HG02798 (cell line): ENCODE measurements around the gene TASL.
"Not testable (repeated sequence)": the region's sequence is repeated elsewhere in the genome, so short reads cannot be mapped to it uniquely, and the experiment has no call there.

Experiments used
- ATAC-seq: cut with Tn5 transposase; IDR thresholded peaks from one replicate; pipeline ENCODE4 v1.9.1; 2021; ENCODE audit warnings: mild to moderate bottlenecking; ENCODE audit not compliant: unreplicated experiment, poor library complexity

The TASL gene

GRCh38 chrX:30577362-30577991, at the start of gene TASL:
TSS of gene TASL (minus strand) at chrX:30577766. CDS start at chrX:30560355, 17,411 bp downstream.
- peak; percentile 85 for ATAC-seq

GRCh38 chrX:30626402-30626801, 48.8 kb upstream of the TASL start:
- no peak for ATAC-seq

GRCh38 chrX:30622361-30622760, 44.8 kb upstream of the TASL start:
- no peak for ATAC-seq

GRCh38 chrX:30620980-30621618, 43.5 kb upstream of the TASL start:
- ATAC-seq: no peak

- no peak for ATAC-seq
Observed at GRCh38 chrX:30620125-30620524, 42.6 kb upstream of the TASL start.

GRCh38 chrX:30618160-30618765, 40.7 kb upstream of the TASL start:
- ATAC-seq: no peak

GRCh38 chrX:30615229-30615628, 37.7 kb upstream of the TASL start:
- no peak for ATAC-seq

- ATAC-seq: no peak
Observed at GRCh38 chrX:30613721-30614120, 36.2 kb upstream of the TASL start.

GRCh38 chrX:30612250-30612655, 34.7 kb upstream of the TASL start:
- ATAC-seq: no peak

GRCh38 chrX:30610026-30610425, 32.5 kb upstream of the TASL start:
- no peak for ATAC-seq

- ATAC-seq: no peak
Observed at GRCh38 chrX:30607155-30607554, 29.6 kb upstream of the TASL start.

GRCh38 chrX:30600269-30601176, 23.0 kb upstream of the TASL start:
- ATAC-seq: not testable (repeated sequence)

GRCh38 chrX:30597216-30598012, 19.8 kb upstream of the TASL start:
- ATAC-seq: peak; percentile 79

- peak; percentile 55 for ATAC-seq
Observed at GRCh38 chrX:30593440-30594200, 16.1 kb upstream of the TASL start.

GRCh38 chrX:30592831-30593230, 15.3 kb upstream of the TASL start:
- ATAC-seq: no peak

- no peak for ATAC-seq
Observed at GRCh38 chrX:30590368-30590767, 12.8 kb upstream of the TASL start.

- peak; percentile 66 for ATAC-seq
Observed at GRCh38 chrX:30589146-30589888, 11.8 kb upstream of the TASL start.

GRCh38 chrX:30586516-30586915, 8.9 kb upstream of the TASL start:
- no peak for ATAC-seq

GRCh38 chrX:30582664-30583063, 5.1 kb upstream of the TASL start:
- no peak for ATAC-seq
